Activated CD8-positive, alpha-beta memory T cell treated with anti-CD3 and anti-CD28 coated beads for 24 hours (primary cell): ENCODE results near the gene MAGI1.

Source experiments
- DNase-seq: peaks from one replicate; pipeline ENCODE4 v3.0.0-alpha.2; 2020

The MAGI1 gene

DNA sequence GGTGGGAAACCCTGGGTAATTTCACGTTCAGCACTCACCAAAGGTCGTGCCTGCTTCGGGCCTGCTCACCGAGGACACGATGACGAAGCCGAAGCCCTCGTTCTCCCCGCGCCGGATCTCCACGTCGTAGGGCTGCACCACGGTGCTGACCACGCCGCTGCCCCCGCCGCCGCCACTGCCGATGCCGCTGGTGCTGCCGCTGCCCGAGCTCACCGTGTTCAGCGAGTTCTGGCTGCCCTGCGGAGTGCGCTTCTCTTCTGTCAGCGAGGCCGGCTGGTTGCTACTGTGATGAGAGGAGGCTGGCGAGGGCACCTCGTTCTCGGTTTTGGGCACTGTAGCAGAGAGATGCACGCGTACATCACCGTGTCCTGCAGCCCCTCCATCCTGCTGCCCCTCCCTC lies 659.5 kb downstream of the MAGI1 start:
- no peak for DNase-seq

DNA sequence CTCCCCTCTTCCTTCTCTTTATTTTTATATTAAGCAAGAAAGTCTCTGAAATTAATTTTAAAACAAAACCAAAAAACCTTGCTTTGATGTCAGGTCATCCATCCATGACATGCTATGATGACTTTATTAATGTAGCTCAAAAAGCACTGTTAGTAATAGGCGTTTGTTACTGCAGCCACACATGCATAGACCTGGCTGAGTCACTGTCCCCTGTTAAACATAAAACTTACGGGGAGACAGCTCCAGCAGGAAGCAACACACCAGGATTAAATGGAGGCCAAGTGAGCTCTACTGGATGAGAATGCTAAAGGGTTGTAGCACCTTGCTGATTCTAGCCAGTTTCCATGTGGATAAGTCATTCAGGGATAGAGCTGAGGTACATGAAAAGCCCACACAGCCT lies 661.1 kb downstream of the MAGI1 start:
- no peak for DNase-seq

DNA sequence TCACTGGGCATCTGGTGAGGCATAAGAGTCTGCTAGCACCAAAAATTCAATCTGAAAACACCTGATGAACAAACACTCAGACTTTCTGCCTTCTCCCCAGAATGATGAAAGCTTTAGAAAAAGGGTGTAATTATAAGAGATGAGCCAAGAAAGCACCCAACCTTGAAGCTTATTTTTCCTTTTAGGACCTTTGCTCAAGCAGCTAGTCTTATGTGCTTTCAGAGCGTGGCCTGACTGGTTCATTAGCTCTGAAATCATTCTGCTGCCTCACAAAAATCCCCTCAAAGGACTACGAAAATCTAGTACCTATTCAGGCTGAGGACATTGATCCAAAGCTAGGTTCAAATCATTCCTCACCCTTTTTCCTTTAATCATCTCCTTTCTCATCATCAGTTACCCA lies 662.3 kb downstream of the MAGI1 start:
- DNase-seq, result no peak

DNA sequence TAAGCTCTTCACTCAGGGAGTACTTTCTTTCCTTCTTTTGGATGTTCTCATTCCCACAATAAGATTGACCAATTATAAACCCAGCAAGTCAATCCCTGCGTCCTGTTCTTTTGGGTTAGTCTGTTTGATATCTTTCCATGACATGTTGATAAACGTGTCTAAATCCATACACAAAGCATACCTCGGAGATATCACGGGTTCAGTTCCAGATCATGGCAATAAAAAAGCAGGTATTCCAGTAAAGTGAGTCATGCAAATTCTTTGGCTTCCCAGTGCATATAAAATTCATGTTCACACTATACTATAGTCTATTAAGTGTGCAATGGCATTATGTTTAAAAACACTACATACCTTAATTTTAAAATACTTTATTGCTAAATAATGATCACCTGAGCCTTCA lies 667.7 kb downstream of the MAGI1 start:
- no peak for DNase-seq

DNA sequence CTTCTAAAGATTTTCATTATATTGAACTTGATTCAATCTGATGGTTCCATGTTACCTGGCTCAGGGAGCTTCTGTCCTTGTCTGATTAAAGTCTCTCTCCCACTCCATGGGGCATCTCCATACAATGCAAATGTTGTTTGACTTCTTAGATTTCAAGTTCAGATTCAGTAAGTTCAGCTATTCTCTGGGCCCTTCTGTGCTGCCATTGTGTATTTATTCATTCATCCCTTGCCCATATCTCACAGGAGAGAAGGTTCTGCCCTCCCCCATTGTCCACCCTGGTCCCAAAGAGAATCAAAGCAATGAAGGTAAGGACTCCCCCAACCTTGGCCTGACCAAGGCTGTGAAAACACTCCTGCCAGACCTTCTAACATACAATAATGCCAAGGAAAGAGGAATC lies 669.9 kb downstream of the MAGI1 start:
- DNase-seq, result no peak

DNA sequence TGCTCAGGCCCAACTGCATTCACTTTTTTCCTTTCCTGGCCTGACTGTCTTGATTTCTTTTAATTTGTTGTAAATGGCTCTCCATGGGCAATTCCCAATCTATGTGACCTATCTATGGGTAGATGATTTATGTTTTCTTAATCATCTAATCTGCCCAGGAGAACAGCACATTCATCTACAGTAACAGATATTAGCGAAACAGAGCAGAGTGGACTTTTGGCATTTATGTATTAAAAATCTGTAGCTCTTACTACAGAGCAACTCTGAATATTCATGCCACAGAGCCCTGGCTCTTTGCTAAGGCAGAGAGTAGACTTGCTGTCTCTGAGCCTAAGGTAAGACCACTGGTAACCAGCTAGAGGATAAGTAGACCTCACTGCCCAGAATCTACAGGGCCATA lies 676.0 kb downstream of the MAGI1 start:
- DNase-seq, result no peak

DNA sequence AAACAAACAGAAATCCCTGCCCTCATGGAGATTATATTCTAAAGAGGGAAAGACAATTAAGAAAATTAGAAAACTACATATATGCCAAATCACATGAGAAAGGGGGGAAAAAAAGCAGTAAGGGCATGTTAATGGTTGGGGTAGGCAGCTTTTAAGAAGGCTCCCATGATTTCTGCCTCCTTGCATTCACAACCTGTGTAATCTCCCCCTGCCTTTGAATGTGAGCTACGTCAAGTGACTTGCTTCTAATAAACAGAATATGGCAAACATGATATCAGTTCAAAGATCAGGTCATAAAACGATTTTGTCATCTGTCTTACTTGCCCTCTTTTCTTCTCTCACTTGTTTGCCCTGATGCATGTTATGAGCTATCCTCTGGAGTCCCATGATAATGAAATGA lies 677.3 kb downstream of the MAGI1 start:
- DNase-seq, result no peak

DNA sequence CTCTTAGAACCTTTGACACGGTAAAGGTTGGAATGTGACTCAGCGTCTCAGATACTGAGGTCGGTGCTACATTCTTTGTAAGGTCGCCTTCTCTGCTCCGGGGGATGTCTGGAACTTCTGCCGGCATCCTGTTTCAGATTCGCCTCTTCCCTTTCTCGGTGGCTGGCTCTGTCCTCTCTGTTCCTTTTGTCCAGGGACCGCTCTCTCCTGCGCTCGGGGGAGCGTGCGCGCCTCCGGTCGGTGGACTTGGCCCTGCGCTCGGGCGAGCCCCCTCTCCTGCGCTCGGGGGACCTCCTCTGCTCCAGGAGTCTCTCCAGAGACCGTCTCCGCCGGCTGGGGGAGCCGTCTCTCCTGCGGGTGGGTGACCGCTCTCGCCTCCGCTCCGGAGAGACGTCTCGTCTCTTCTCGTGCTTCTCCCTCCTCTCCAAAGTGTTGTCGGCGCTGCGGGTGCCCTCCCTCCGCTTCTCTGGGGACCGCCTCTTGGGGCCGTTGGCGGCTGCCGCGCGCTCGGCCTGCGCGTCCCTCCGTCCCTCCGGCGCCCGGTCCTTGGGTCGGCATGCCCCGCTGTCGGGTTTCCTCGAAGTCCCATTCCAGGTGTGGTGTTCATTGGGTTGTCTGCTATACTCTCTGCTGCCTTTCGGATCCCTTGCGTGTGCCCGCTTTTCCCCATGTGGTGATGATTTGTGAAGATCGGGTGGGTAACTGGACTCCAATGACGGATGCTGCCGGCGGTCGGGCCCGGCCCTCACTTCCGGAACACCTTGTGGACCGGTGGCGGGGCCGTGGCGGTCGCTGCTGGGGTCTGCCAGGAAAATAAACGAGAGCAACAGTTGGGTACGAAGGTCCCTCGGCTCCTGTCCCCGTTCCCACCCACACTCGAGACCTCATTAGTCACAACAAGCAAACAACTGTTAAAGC lies 682.1 kb downstream of the MAGI1 start:
- no peak for DNase-seq

DNA sequence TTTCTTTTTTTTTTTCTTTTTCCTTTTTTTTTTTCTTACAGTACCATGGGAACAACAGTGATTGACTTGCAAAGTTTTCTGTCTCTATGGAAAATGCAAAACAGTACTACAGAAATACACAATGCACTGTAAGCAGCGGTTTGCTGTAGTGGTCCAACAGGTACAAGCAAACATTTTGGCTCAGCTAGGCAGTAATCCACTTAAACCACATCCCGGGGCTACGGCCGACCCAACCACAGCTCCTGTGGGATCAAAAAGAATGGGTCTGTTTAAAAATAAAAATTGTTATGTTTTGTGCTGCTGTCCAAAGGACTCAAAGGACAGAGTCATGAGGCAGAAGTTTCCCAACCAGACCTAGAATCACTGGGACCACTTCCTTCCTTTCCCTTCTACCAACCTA lies 683.8 kb downstream of the MAGI1 start:
- no peak for DNase-seq

DNA sequence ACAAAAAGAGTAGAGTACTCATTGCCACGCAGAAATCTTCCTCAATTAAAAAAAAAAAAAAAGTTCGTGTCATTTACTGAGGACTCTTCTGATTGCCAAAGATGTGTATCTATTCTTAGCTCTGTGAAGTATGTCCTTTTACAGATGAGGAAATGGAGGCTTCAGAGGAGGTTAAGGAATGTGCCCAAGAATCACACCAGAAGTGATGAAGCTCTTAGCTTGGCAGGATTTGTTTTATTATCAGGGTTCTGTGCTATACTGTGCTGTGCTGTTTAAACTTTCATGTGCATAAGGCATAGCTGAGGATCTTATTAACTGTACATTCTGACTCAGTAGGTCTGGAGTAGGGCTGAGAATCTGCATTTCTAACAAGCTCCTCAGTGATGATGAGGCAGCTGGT lies 685.8 kb downstream of the MAGI1 start:
- no peak for DNase-seq

DNA sequence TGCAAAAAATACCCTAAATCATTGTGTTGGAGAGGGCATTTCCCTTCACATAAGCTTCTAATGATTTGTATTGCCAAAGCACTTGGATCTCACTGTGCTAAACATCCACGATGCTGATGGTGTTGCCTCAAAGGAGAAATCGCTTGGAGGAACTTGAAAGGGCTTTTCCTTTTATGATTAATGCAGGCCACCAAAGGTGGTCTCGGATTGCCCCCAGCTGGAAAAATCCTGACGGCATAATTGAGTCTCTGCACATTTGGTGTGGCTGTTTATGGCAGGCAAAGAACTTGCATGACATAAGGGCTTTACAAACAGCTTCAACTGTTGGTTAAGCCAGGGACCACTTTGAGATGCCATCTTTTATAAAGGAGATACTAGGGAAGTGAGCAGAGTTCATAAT lies 687.0 kb downstream of the MAGI1 start:
- no peak for DNase-seq

DNA sequence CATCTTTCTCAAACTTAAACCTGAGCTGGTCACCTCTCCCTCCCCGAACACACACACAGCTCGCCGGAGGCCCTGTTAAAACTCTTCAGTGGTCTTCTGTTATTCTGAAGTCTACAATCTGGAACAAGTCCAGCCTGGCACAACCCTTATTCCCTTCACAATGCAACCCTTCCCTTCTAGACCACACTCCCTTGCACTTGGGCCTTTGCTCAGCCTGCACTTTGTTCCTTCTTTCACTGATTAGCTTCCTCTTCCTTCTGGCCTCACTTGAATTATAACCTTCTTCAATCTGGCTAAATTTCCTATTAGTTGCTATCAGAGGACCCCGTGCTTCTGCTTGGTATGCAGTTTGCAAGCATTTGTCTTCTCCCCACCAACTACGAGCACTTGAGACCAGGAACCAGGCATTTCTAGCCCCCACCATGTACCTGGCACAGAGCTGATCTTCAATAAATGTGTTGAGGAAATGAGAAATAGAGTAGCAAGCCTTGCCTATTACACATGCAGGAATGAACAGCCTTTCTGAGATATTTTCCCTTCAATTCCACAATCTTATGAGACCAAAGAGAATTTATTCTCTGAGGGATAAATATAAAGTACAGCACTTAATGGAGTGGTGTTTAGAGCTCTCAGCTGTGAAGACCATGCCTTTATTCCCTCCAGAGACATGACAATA lies 687.8 kb downstream of the MAGI1 start:
- no peak for DNase-seq

DNA sequence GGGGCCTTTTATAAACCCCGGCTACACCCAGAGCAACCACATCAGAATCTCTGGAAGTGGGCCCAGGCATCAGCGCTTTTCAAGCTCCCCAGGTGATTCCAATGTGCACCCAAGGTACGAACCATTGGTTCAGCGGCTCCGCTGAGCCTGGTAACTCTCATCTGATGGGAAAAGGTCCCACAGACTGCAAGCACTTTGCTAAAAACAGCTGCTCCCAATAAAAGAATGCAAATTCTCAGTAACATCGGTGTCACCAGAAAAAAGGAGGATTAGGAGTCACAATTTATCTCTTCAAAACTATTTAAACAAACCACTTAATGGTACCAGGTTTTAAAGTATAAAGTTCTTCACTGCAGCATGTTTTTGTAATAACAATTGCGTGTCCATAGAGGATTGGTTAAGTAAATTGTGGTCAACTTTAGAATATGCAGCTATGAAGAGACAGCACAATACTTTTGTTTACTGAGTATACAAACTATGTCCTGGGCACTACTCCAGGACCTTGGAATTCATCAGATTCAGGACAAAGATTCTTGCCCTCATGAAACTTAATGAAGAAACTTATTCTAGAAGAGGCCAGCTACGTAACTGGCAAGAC lies 690.2 kb downstream of the MAGI1 start:
- DNase-seq, result no peak

DNA sequence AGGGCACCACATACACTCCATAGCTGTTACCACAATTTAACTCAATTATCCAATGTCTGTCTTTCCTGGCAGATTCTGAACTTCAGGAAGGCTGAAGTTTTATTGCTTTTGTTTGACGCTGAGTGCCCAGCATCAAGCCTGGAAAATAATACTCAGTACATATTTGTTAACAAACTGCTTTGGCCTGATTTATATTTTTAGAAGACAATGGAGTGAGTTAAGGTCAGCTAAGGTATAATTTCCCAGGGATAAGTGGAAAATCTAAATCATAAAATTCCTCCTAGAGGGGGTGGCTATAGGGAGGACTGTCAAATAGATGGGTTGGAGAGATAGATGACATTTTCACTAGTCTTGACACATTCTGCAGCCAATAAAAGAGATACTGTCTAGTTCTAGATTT lies 691.6 kb downstream of the MAGI1 start:
- no peak for DNase-seq

DNA sequence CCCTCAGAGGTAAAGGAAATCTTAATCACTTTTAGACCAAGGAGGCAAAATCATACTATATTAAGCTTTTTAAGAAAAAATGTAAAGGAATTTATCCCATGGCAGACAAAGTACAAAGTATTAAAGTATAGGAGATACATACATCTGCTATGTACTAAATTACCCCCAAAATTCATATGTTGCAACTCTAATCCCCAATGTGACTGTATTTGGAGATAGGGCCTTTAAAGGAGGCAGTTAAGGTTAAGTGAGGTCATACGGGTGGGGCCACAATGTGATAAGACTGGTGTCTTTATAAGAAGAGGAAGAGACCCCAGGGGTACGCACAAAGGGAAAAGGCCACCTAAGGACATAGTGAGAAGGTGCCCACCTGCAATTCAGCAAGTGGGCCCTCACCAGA lies 693.9 kb downstream of the MAGI1 start:
- DNase-seq, result no peak

DNA sequence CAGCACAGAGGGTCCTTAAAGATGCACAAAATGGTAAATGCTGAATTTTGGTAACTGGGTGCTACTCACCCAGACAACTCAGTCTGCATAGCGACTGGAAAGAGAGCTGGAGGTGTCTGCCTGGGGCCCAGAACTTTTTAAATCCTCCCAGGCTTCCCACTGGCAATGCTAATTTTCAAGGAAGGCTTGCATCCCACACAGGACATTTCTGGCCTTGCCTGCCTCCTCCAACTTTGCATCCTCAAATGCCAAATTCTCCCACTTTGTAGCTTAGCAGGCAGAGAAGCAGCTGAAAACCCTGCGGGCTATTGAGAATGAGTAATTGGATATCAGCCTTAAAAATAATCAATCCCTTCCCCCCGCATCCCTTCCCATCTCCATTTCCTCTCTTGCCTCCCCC lies 694.3 kb downstream of the MAGI1 start:
- DNase-seq, result no peak

DNA sequence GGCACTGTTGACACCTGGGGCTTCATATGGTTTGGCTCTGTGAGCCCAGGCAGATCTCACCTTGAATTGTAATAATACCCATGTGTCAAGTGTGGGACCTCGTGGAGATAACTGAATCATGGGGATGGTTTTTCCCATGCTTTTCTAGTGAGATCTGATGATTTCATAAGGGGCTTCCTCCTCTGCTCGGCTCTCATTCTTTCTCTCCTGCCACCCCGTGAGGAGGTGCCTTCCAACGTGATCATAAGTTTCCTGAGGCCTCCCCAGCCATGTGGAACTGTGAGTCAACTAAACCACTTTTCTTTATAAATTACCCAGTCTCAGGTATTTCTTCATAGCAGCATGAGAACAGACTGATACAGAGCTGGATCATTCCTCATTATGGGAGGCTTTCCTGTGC lies 695.0 kb downstream of the MAGI1 start:
- DNase-seq, result no peak

DNA sequence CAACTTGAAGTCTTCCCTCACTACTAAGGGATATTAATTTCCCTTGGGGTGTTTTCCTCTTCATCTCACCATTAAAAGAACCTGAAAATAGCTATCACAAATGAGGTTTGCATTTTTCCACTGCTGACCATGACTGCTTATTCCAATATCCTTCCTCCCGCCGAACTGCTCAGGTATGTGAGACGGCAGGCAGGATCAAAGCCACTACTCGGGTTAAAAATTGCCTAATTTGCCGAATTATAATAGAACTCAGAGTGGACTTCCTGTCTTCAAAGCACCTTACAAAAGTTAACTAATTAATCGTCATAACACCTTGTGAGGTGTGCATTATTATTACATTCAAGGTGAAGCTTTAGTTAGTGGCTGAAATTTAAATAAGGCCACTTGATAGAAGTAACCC lies 695.7 kb downstream of the MAGI1 start:
- no peak for DNase-seq

DNA sequence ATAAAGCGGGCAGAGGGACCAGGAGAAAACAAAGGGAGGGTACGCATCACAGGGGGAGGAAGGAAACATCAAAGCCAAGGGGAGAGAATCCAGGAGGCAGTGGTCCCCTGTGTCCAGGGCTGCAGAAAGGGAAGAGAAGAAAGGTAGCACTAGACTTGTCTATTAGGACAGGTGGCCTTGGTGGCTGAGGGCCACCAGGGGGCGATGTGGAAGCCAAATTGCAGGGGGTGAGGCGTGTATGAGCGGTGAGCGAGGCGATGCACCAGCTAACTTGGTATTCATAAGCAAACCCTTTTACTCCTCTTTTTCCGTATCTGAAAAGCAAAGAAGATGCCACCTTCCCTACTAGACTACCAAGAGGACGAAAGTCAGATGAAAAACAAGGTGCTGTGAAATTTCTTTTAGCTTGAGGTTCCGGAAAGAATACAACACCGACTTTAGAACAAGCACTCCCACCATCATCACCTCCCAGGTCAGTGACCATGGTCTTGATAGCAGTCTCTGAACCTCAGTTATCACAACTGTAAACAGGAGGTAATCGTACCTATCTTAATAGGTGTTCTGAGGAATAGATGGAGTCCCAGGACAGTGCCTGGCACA lies 696.5 kb downstream of the MAGI1 start:
- DNase-seq, result no peak

DNA sequence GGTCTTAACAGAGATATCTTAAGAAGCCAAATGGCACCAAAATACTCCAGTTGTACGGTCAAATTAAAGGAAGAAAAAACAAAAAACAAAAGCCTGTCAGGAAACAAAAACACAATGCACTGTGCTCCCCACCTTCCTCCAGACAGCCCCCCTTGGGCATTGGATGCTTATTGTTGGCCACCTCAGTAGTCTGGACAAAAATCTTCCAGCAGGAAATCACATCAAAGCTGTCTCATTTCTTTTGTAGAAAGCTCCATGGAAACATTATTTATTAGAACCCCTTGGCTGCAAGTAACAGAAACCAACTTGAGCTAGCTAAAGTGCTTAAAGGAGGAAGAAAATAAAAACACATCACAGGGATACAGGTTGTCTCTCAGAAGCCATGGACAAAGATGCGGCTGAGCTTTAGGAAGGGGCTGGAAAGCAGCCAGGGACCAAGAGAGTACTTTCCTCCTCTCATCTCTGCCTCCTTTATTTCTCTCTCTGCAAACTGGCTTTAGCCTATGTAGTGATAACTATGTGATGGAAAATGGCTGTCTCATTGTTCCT lies 699.5 kb downstream of the MAGI1 start:
- DNase-seq, result no peak

DNA sequence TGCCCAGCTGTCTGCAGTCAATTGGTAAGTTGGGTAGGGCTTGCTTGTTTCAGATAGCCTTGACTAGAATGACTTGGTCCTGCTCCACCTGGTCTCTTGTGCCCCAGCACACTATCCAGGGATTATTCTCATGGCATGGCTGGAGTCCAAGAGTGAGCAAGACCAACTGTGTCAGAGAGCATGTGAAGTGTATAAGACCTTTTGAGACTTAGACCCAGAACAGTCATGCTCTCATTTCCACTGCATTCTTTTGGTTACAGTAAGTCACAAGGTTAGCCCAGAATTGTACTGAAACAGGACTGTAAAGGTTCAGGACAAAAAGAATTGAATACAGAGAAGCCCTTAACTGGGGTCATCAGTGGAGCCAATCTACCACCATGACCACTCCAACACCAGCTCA lies 700.1 kb downstream of the MAGI1 start:
- no peak for DNase-seq

DNA sequence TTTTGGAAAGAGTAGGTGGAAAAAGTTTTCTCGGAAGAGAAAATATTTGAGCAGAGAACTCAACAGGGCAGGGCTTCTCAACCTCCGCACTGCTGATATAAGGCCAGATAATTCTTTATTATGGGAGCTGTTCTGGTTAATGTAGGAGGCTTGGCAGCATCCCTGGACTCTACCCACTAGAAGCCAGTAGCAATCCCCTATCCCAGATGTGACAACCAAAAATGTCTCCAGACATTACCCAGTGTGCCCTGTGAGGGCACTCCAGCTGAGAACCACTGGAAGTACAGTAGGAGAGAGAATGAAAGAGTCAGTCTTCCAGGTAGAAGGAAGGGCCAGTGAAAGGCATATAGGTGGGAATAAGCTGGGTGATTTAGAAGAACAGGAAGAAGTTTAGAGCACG lies 703.1 kb downstream of the MAGI1 start:
- DNase-seq, result no peak

DNA sequence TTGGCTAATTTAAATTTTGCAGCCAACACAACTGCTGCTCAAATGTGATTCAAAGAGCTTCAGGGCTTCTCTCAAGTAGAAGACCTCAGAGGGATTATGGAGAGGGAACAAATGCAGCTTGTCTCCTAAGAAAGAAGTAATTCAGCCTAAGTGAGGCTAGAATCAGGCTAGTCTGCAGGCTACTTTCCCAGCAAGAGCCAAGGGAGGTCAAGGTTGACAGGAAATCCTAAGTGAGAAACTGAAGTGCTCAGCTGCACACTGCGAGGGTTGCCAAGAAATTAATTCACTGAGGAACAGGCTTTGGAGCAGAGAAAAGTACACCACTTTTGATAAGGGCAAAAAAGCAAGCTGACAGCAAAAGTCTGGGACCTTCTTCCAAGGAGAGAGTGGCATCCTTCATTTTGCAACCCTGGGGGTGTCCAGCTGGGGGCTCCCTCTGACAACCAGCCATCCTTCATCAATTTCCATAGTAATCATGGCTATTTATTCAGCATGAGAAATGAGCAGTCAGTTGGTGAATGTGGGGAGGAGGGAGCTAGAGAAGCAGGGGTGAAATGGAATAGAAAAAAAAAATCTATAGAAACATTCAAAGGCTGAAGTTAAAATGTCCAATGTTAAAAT lies 704.6 kb downstream of the MAGI1 start:
- no peak for DNase-seq
